Common myeloid progenitor, CD34-positive (primary cell): ENCODE data around the gene ALG12.

Experiments
- CTCF ChIA-PET: fragments of 350-600 bp; sonication (Branson Sonifier 250); formaldehyde crosslinking; loops from one replicate; lab custom pipeline; 2021; ENCODE audit warnings: antibody characterized with exemption; lab: Charles Lee
- POLR2A ChIA-PET: fragments of 350-600 bp; sonication (Branson Sonifier 250); formaldehyde crosslinking; loops from one replicate; lab custom pipeline; 2021; ENCODE audit warnings: antibody characterized with exemption; lab: Charles Lee
- DNase-seq, 3 donors: peaks; one replicate each; pipeline versions ENCODE4 v3.0.0 to v3.0.0-alpha.2; 2013
- H3K27ac ChIP-seq, 2 experiments: 1 replicate in 1 of 2; 2 replicates in 1 of 2; pipeline ENCODE4 v1.7.0; 2013; ENCODE audit warnings: inconsistent platforms in 2 of 2, low read length in 2 of 2, mild to moderate bottlenecking in 2 of 2, low read depth in 1 of 2, moderate library complexity in 1 of 2; ENCODE audit not compliant: severe bottlenecking in 2 of 2, insufficient read depth in 1 of 2, poor library complexity in 1 of 2
- H3K27me3 ChIP-seq, 5 experiments: replicated peaks in 2 of 5; 1 replicate in 3 of 5; 2 replicates in 2 of 5; pipeline versions ENCODE4 v1.6.1 to v1.7.0; 2013; ENCODE audit warnings: low read length in 4 of 5, mild to moderate bottlenecking in 2 of 5, moderate library complexity in 2 of 5, inconsistent platforms in 1 of 5; ENCODE audit not compliant: insufficient read depth in 5 of 5, control insufficient read depth in 4 of 5
- H3K36me3 ChIP-seq, 4 experiments: 1 replicate in 2 of 4; 2 replicates in 2 of 4; pipeline versions ENCODE4 v1.6.1 to v1.7.0; 2013; ENCODE audit warnings: low read length in 3 of 4, control low read depth in 1 of 4, mild to moderate bottlenecking in 1 of 4; ENCODE audit not compliant: control insufficient read depth in 4 of 4, insufficient read depth in 4 of 4
- H3K4me1 ChIP-seq, 4 experiments: 1 replicate in 3 of 4; 2 replicates in 1 of 4; pipeline versions ENCODE4 v1.6.1 to v1.7.1; 2013; ENCODE audit warnings: low read length in 3 of 4, mild to moderate bottlenecking in 3 of 4, control low read depth in 1 of 4, inconsistent platforms in 1 of 4, moderate library complexity in 1 of 4; ENCODE audit not compliant: control insufficient read depth in 4 of 4, insufficient read depth in 4 of 4; ENCODE audit errors: control extremely low read depth in 1 of 4
- H3K4me3 ChIP-seq, 7 experiments: 1 replicate in 4 of 7; 2 replicates in 3 of 7; pipeline versions ENCODE4 v1.5.1 to v1.7.0; 2013; ENCODE audit warnings: mild to moderate bottlenecking in 7 of 7, low read length in 6 of 7, moderate library complexity in 6 of 7, inconsistent platforms in 2 of 7, low read depth in 2 of 7, control low read depth in 1 of 7; ENCODE audit not compliant: insufficient read depth in 4 of 7, control insufficient read depth in 1 of 7; ENCODE audit errors: extremely low read depth in 1 of 7
- H3K9me3 ChIP-seq, 5 experiments: 1 replicate in 4 of 5; 2 replicates in 1 of 5; pipeline versions ENCODE4 v1.6.1 to v1.7.1; 2013; ENCODE audit warnings: low read length in 4 of 5, mild to moderate bottlenecking in 2 of 5, inconsistent platforms in 1 of 5, low read depth in 1 of 5, moderate library complexity in 1 of 5; ENCODE audit not compliant: control insufficient read depth in 4 of 5, insufficient read depth in 2 of 5; ENCODE audit errors: control extremely low read depth in 1 of 5
- WGBS: methylation state at CpG from one replicate; pipeline ENCODE4 v1.1.5; 2013; ENCODE audit not compliant: insufficient coverage; 5-methylcytosine and 5-hydroxymethylcytosine counted together

Gene ALG12

DNA sequence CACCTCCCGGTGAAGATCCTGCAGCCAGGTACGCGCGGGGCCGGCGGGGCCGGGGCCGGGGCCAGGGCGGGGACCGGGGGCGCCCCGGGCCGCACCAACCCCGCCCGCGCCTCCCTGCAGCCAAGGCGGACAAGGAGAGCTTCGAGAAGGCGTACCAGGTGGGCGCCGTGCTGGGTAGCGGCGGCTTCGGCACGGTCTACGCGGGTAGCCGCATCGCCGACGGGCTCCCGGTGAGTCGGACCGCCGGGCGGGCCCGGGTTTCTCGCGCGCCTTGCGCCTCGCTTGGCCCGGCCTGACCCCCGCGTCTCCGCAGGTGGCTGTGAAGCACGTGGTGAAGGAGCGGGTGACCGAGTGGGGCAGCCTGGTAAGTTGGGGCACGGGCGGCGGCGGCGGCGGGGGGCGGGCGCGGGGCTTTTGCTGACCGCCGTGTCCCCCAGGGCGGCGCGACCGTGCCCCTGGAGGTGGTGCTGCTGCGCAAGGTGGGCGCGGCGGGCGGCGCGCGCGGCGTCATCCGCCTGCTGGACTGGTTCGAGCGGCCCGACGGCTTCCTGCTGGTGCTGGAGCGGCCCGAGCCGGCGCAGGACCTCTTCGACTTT, 42.9 kb upstream of the ALG12 start:
- POLR2A ChIA-PET = interaction anchor here (0.6 to 5.7 kb wide), 8 partner anchors 10 to 230 kb away, joined by 3 to 54 read pairs (median 12); no protein-coding TSS in a partner anchor
- H3K27ac ChIP-seq = peak overlapping the region; percentile 54 to 78
- 0% methylated on average over 61 of the region's 84 CpGs for WGBS
- no peaks in the 10 kb centered on the region for H3K27me3 ChIP-seq
- H3K36me3 ChIP-seq = peaks cover 0 to 35% (median 27%) of the 10 kb centered on the region in 4 experiments
- no peak for DNase-seq
- no peaks in the 10 kb centered on the region for H3K9me3 ChIP-seq
- H3K4me1 ChIP-seq = peaks cover 0 to 50% (median 42%) of the 10 kb centered on the region in 4 experiments
- CTCF ChIA-PET = interaction anchor here (1.1 to 3.0 kb wide), 5 partner anchors 23 to 67 kb away, joined by 3 to 16 read pairs (median 4); no protein-coding TSS in a partner anchor
- H3K4me3 ChIP-seq = peak overlapping the region; percentile 77 to 95 (median 89)

GRCh38 chr22:49960159-49961004, 42.1 kb upstream of the ALG12 start, which contains the start of gene PIM3:
TSS of gene PIM3 (plus strand) at chr22:49960772. CDS start at chr22:49960948, 176 bp downstream.
- peak within 1 kb of the TSS; percentile 54 to 78 for H3K27ac ChIP-seq
- peak; percentile 95 to 97 (median 97) for DNase-seq
- POLR2A ChIA-PET = interaction anchor here (0.6 to 5.7 kb wide), 9 partner anchors 8 to 231 kb away, joined by 3 to 54 read pairs (median 4); no protein-coding TSS in a partner anchor
- CTCF ChIA-PET = interaction anchor here (1.5 to 2.3 kb wide), 3 partner anchors 14 to 24 kb away, joined by 3 to 8 read pairs (median 4); no protein-coding TSS in a partner anchor
- peaks cover 0 to 34% (median 27%) of the 10 kb centered on the region in 4 experiments for H3K36me3 ChIP-seq
- H3K9me3 ChIP-seq = no peaks in the 10 kb centered on the region
- WGBS = under 1% methylated on average over 94 of the region's 137 CpGs
- no peaks in the 10 kb centered on the region for H3K27me3 ChIP-seq
- peaks cover 0 to 43% (median 37%) of the 10 kb centered on the region in 4 experiments for H3K4me1 ChIP-seq
- peak within 1 kb of the TSS; percentile 77 to 95 (median 89) for H3K4me3 ChIP-seq

DNA sequence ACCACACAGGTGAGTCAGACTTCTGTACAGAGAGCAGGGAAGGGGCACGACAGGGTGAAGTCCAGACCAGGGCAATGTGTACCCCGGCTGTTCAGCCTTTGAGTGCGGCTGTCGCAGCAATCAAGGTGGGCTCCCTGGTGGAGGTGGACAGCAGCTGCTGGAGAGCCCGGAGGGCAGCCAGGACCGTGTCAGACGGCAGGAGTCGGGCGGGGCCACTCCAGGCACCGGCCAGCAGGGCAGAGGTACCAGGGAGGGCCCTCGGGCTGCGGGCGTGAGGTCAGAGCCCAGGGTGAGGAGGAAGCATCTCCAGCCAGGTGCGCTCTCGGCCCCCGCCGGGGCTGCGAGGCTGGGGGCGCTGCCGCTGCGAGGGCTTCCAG, 41.5 kb upstream of the ALG12 start:
- no peaks in the 10 kb centered on the region for H3K9me3 ChIP-seq
- POLR2A ChIA-PET = interaction anchor here (0.5 to 5.7 kb wide), 9 partner anchors 8 to 287 kb away, joined by 3 to 54 read pairs (median 4); no protein-coding TSS in a partner anchor
- WGBS = 7% methylated on average over 18 of the region's 21 CpGs
- DNase-seq = no peak
- peaks cover 0 to 44% (median 33%) of the 10 kb centered on the region in 4 experiments for H3K4me1 ChIP-seq
- H3K4me3 ChIP-seq = peak overlapping the region in 6 of 7 experiments; percentile 54 to 95 (median 82)
- H3K36me3 ChIP-seq = peaks cover 0 to 30% (median 24%) of the 10 kb centered on the region in 4 experiments
- peak overlapping the region in 1 of 2 experiments; percentile 78 for H3K27ac ChIP-seq
- H3K27me3 ChIP-seq = no peaks in the 10 kb centered on the region
- CTCF ChIA-PET = interaction anchor here (1.5 to 2.3 kb wide), 2 partner anchors 13 to 21 kb away, joined by 3 to 8 read pairs; no protein-coding TSS in a partner anchor

DNA sequence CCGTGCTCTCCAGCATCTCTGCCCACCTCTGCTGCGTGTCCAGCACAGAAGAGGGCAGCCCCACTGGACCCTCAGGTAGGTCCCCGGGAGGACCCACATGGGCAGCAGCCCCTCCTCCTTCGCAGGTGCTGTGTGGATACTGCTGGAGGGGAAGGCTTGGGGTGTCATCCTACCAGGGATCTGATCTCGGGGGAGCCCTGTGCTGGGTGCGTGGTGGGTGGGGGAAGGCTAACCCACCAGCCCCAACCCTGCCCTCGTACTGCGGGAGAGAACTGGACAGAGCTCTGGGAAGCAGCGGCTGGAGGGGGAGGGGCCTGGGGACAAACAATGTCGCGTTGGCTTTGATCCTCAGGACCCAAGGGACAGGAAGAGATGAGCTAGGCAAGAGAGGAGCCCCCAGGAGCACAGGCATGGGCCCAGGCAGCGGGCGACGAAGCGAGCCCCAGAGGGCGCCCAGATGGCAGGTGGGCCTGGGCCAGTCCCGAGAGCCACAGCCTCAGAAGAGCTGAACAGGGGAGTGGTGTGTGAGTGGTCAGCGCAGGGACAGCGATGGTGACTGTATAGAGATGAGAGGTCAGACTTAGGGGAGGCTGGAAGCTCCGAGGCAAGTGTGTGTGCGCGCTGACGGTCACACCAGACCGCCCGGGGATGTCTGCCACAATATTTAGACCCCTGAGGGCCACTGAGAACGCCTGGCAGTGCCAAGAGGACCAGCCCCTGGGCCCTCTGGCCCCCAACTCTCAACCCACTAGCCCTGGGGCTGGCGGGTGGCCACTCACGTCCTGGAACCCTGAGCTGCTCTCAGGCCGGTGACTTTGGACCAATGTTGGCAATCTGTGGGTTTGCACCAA, 40.9 kb upstream of the ALG12 start:
- WGBS = 87% methylated on average over 27 of the region's 29 CpGs
- DNase-seq = no peak
- CTCF ChIA-PET = interaction anchor here (1.5 to 2.3 kb wide), 2 partner anchors 13 to 21 kb away, joined by 3 to 8 read pairs; no protein-coding TSS in a partner anchor

DNA sequence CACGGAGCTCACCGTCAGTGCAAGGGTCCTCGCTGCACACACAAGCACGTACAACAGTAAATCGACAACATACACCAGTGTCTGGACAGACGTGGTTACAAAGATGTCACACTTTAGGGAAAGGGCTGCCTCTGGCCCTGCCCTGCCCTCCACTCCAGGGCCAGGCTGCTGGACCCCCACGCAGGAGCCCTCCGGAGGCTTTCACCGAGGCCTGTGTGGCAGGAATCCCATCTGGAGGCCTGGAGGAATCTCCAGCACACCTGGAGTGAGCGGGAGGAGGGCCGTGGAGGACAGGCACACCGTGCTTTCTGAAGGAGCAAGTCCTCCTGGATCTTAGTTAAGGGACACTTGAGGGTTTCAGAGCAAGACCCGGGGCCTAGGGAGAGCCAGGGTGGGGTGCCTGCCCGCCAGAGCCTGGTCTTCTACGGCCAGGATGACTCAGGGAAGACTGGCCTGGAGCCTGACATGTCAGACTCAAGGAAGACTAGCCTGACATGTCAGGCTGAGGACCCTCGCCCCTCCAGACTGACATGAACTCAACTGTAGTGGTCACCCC, 40.2 kb upstream of the ALG12 start:
- Histone ChIP-seq H3K4me1 (peaks cover 0 to 44% (median 26%) of the 10 kb centered on the region in 4 experiments), H3K36me3 (peaks cover 0 to 17% (median 14%) of the 10 kb centered on the region in 4 experiments), H3K9me3 (no peaks in the 10 kb centered on the region), H3K27me3 (no peaks in the 10 kb centered on the region), H3K27ac (no peak overlapping the region), H3K4me3 (no peak overlapping the region)
- 99% methylated on average over 15 of the region's 16 CpGs for WGBS
- POLR2A ChIA-PET = interaction anchor here (0.5 kb wide), 1 partner anchor 30 kb away, joined by 3 read pairs; no protein-coding TSS in a partner anchor
- CTCF ChIA-PET = interaction anchor here (1.3 to 2.3 kb wide), 3 partner anchors 12 to 128 kb away, joined by 3 to 8 read pairs (median 4); no protein-coding TSS in a partner anchor
- DNase-seq = no peak

More for the DNA sequence above, 40.9 kb upstream of the ALG12 start:
- H3K27me3 ChIP-seq = no peaks in the 10 kb centered on the region
- peak overlapping the region in 1 of 2 experiments; percentile 78 for H3K27ac ChIP-seq
- peaks cover 0 to 24% (median 19%) of the 10 kb centered on the region in 4 experiments for H3K36me3 ChIP-seq
- peak overlapping the region in 5 of 7 experiments; percentile 54 to 95 (median 85) for H3K4me3 ChIP-seq
- no peaks in the 10 kb centered on the region for H3K9me3 ChIP-seq
- H3K4me1 ChIP-seq = peaks cover 0 to 42% (median 29%) of the 10 kb centered on the region in 4 experiments
- POLR2A ChIA-PET = interaction anchor here (0.5 to 5.7 kb wide), 6 partner anchors 9 to 288 kb away, joined by 3 to 54 read pairs (median 4); no protein-coding TSS in a partner anchor
